IMR-90 (cell line): ENCODE measurements around the gene TBXAS1. TPM values are rescaled to one million over a fixed set of nuclear protein-coding genes. Genes with fewer than 3 reads are reported as not detected.

Experiments
- ATAC-seq: fragments of 200-7000 bp; cut with Tn5 transposase; 2 replicates; pipeline ENCODE4 v1.9.1; 2020; ENCODE audit warnings: low read depth, mild to moderate bottlenecking, moderate library complexity
- BruUV-seq: library from RNA; stranded (reverse); fragments of 400-500 nt; replicated peaks from 2 replicates; lab custom pipeline; 2021; lab: Mats Ljungman, UMichigan
- CTCF ChIA-PET: fragments of 300-600 bp; formaldehyde crosslinking; extraction: SDS; loops from one replicate; lab custom pipeline; 2021; ENCODE audit warnings: antibody characterized with exemption; lab: Yijun Ruan, JAX
- POLR2A ChIA-PET: fragments of 300-600 bp; sonication (Branson Sonifier 250); formaldehyde crosslinking; loops from one replicate; lab custom pipeline; 2022; ENCODE audit warnings: antibody characterized with exemption; ENCODE audit not compliant: unreplicated experiment; lab: Charles Lee
- DNase-seq: peaks from one replicate; pipeline ENCODE4 v3.0.0; 2013
- H2AFZ ChIP-seq: replicated peaks from 2 replicates; pipeline ENCODE3; 2013; ENCODE audit warnings: low read length, mild to moderate bottlenecking; ENCODE audit not compliant: poor library complexity
- H2AK5ac ChIP-seq: 2 replicates; pipeline ENCODE4 v1.6.1; 2013; ENCODE audit warnings: low read depth, low read length, inconsistent platforms
- H2AK9ac ChIP-seq: replicated peaks from 2 replicates; pipeline ENCODE3; 2013; ENCODE audit warnings: mild to moderate bottlenecking, low read depth, low read length, moderate library complexity; ENCODE audit not compliant: poor library complexity
- H2BK120ac ChIP-seq: 2 replicates; pipeline ENCODE4 v1.6.1; 2013; ENCODE audit warnings: low read depth, low read length, inconsistent platforms
- H2BK15ac ChIP-seq: 3 replicates; pipeline ENCODE4 v1.6.1; 2013; ENCODE audit warnings: low read depth, low read length, inconsistent platforms
- H2BK20ac ChIP-seq: 2 replicates; pipeline ENCODE4 v1.6.1; 2013; ENCODE audit warnings: low read depth, mild to moderate bottlenecking, inconsistent platforms, low read length, moderate library complexity
- H2BK5ac ChIP-seq: 2 replicates; pipeline ENCODE4 v1.6.1; 2013; ENCODE audit warnings: mild to moderate bottlenecking, low read depth, low read length, inconsistent platforms; ENCODE audit not compliant: poor library complexity, severe bottlenecking
- H3K14ac ChIP-seq: replicated peaks from 2 replicates; pipeline ENCODE4 v1.6.1; 2013; ENCODE audit warnings: low read depth, low read length, inconsistent platforms
- H3K18ac ChIP-seq: 2 replicates; pipeline ENCODE4 v1.6.1; 2013; ENCODE audit warnings: low read depth, low read length, control low read depth
- H3K23ac ChIP-seq: 2 replicates; pipeline ENCODE4 v1.6.1; 2013; ENCODE audit warnings: low read depth, low read length, inconsistent platforms
- H3K27ac ChIP-seq: 2 replicates; pipeline ENCODE4 v1.5.1; 2013; ENCODE audit warnings: mild to moderate bottlenecking, control low read depth, low read length; ENCODE audit not compliant: insufficient read depth
- H3K27me3 ChIP-seq: 2 replicates; pipeline ENCODE4 v1.6.1; 2013; ENCODE audit warnings: low read length; ENCODE audit not compliant: control insufficient read depth, insufficient read depth
- H3K36me3 ChIP-seq: 2 replicates; pipeline ENCODE4 v1.6.1; 2013; ENCODE audit warnings: low read length, mixed read lengths; ENCODE audit not compliant: control insufficient read depth, insufficient read depth
- H3K4ac ChIP-seq: 2 replicates; pipeline ENCODE4 v1.6.1; 2013; ENCODE audit warnings: low read depth, low read length, inconsistent platforms
- H3K4me1 ChIP-seq: 2 replicates; pipeline ENCODE4 v1.6.1; 2013; ENCODE audit warnings: low read length, mixed read lengths; ENCODE audit not compliant: control insufficient read depth, insufficient read depth
- H3K4me2 ChIP-seq: 2 replicates; pipeline ENCODE4 v1.6.1; 2013; ENCODE audit warnings: low read depth, mild to moderate bottlenecking, control low read depth, low read length, moderate library complexity
- H3K4me3 ChIP-seq: 2 replicates; pipeline ENCODE4 v1.5.1; 2013; ENCODE audit warnings: low read depth, mild to moderate bottlenecking, control low read depth, low read length, moderate library complexity; ENCODE audit not compliant: insufficient read depth
- H3K56ac ChIP-seq: 2 replicates; pipeline ENCODE4 v1.6.1; 2013; ENCODE audit warnings: low read length, inconsistent platforms; ENCODE audit not compliant: insufficient read depth; ENCODE audit errors: extremely low read depth
- H3K79me1 ChIP-seq, 2 experiments: 2 replicates each; pipeline ENCODE4 v1.6.1; 2013; ENCODE audit warnings: low read length in 2 of 2, inconsistent platforms in 1 of 2, low read depth in 1 of 2
- H3K9ac ChIP-seq: 2 replicates; pipeline ENCODE4 v1.6.1; 2013; ENCODE audit warnings: low read depth, low read length, control low read depth
- H3K9me1 ChIP-seq: 2 replicates; pipeline ENCODE4 v1.6.1; 2013; ENCODE audit warnings: low read length, inconsistent platforms; ENCODE audit not compliant: insufficient read depth
- H3K9me3 ChIP-seq: 2 replicates; pipeline ENCODE4 v1.6.1; 2013; ENCODE audit warnings: low read length; ENCODE audit not compliant: control insufficient read depth, insufficient read depth
- H4K20me1 ChIP-seq: 2 replicates; pipeline ENCODE4 v1.6.1; 2013; ENCODE audit warnings: low read length, inconsistent platforms; ENCODE audit not compliant: insufficient read depth
- H4K5ac ChIP-seq: 2 replicates; pipeline ENCODE4 v1.6.1; 2013; ENCODE audit warnings: mild to moderate bottlenecking, low read depth, low read length, control low read depth
- H4K8ac ChIP-seq, 2 experiments: 2 replicates each; pipeline ENCODE4 v1.6.1; 2013; ENCODE audit warnings: low read depth in 2 of 2, low read length in 2 of 2, control low read depth in 1 of 2, inconsistent platforms in 1 of 2
- H4K91ac ChIP-seq: 2 replicates; pipeline ENCODE4 v1.6.1; 2013; ENCODE audit warnings: low read depth, low read length, inconsistent platforms; ENCODE audit not compliant: insufficient read depth
- BHLHE40 ChIP-seq: fragments of 150-350 bp; IDR thresholded peaks from 2 replicates; pipeline ENCODE4 v1.6.1; 2016; ENCODE audit warnings: mild to moderate bottlenecking, low read depth, low read length
- CEBPB ChIP-seq: IDR thresholded peaks from 2 replicates; pipeline ENCODE4 v1.6.1; 2012; ENCODE audit warnings: low read depth, low read length, improper control_type of control experiment
- CHD1 ChIP-seq: IDR thresholded peaks from 2 replicates; pipeline ENCODE4 v1.6.1; 2012; ENCODE audit warnings: low read depth, low read length, improper control_type of control experiment
- CTCF ChIP-seq: conservative IDR thresholded peaks from 2 replicates; pipeline ENCODE4 v1.5.1; 2012; ENCODE audit warnings: mild to moderate bottlenecking, low read depth, low read length, improper control_type of control experiment
- ELK1 ChIP-seq: fragments of 150-350 bp; IDR thresholded peaks from 2 replicates; pipeline ENCODE4 v1.6.1; 2016; ENCODE audit warnings: low read depth, mild to moderate bottlenecking, low read length, moderate library complexity, borderline replicate concordance
- FOS ChIP-seq: fragments of 150-350 bp; IDR thresholded peaks from 2 replicates; pipeline ENCODE4 v1.6.1; 2016; ENCODE audit warnings: low read depth, low read length
- MAFK ChIP-seq: IDR thresholded peaks from 2 replicates; pipeline ENCODE4 v1.6.1; 2012; ENCODE audit warnings: low read depth, low read length, improper control_type of control experiment
- MAZ ChIP-seq: IDR thresholded peaks from 2 replicates; pipeline ENCODE4 v1.6.1; 2012; ENCODE audit warnings: low read depth, mild to moderate bottlenecking, low read length, improper control_type of control experiment, moderate library complexity, borderline replicate concordance
- MXI1 ChIP-seq: IDR thresholded peaks from 2 replicates; pipeline ENCODE4 v1.6.1; 2012; ENCODE audit warnings: low read depth, mild to moderate bottlenecking, low read length, moderate library complexity, borderline replicate concordance
- NFE2L2 ChIP-seq: fragments of 150-350 bp; IDR thresholded peaks from 2 replicates; pipeline ENCODE4 v1.6.1; 2016; ENCODE audit warnings: low read depth, mild to moderate bottlenecking, low read length
- POLR2A ChIP-seq: IDR thresholded peaks from 2 replicates; pipeline ENCODE4 v1.6.1; 2012; ENCODE audit warnings: mild to moderate bottlenecking, low read depth, low read length
- RAD21 ChIP-seq: IDR thresholded peaks from 2 replicates; pipeline ENCODE4 v1.6.1; 2012; ENCODE audit warnings: low read length, improper control_type of control experiment
- RCOR1 ChIP-seq: IDR thresholded peaks from 2 replicates; pipeline ENCODE4 v1.6.1; 2012; ENCODE audit warnings: mild to moderate bottlenecking, low read length, improper control_type of control experiment; ENCODE audit not compliant: insufficient replicate concordance
- RFX5 ChIP-seq: IDR thresholded peaks from 2 replicates; pipeline ENCODE4 v1.8.0; 2012; ENCODE audit warnings: low read depth, mild to moderate bottlenecking, low read length, moderate library complexity
- SMC3 ChIP-seq: fragments of 150-350 bp; IDR thresholded peaks from 2 replicates; pipeline ENCODE4 v1.6.1; 2016; ENCODE audit warnings: low read depth, mild to moderate bottlenecking, antibody characterized with exemption, low read length, moderate library complexity
- USF2 ChIP-seq: fragments of 150-350 bp; IDR thresholded peaks from 2 replicates; pipeline ENCODE4 v1.6.1; 2017; ENCODE audit warnings: mild to moderate bottlenecking, antibody characterized with exemption, low read length, low read depth
- WGBS, 2 experiments: methylation state at CpG; one replicate each; pipeline versions ENCODE4 v1.1.5 to v1.1.7; 2013; ENCODE audit warnings: missing lambda C conversion rate in 2 of 2; ENCODE audit not compliant: insufficient read length in 1 of 2; ENCODE audit errors: extremely low coverage in 2 of 2; 5-methylcytosine and 5-hydroxymethylcytosine counted together
- dilution Hi-C: fragments of 300-500 bp; cut with HindIII; formaldehyde crosslinking; loops from one replicate; pipeline ENCODE4 v1.14.3; 2018; ENCODE audit warnings: low sequenced_read_pairs; ENCODE audit not compliant: unreplicated experiment
- in situ Hi-C: fragments of 300-500 bp; cut with MboI; formaldehyde crosslinking; loops from 3 replicates; pipeline ENCODE4 v1.14.3; 2019; ENCODE audit warnings: low sequenced_read_pairs, inconsistent platforms, mixed read lengths
- intact Hi-C: fragments of 100-400 bp; cut with micrococcal nuclease; formaldehyde crosslinking; loops from 2 replicates; pipeline ENCODE4 v1.10.0; 2022
- polyA plus RNA-seq, 3 experiments: library from polyadenylated mRNA; depleted of rRNA; stranded (reverse); fragments of >200 nt; gene quantifications; 2 replicates each; pipeline ENCODE4 v1.2.3, GENCODE V29; 2012; ENCODE audit warnings: low replicate concordance in 1 of 3
- total RNA-seq: library from RNA; depleted of rRNA; stranded (reverse); fragments of >200 nt; gene quantifications from 2 replicates; pipeline ENCODE4 v1.2.3, GENCODE V29; 2012

Gene TBXAS1
- total and polyA plus RNA-seq, 2 of the 4 experiments (the other 2 are of a cell fraction), result 5.9 to 10.8 TPM

- no peak overlapping the region for H2BK15ac ChIP-seq
- no peak overlapping the region for H3K56ac ChIP-seq
- in situ Hi-C loops (no loop called here), dilution Hi-C loops (no loop called here), intact Hi-C loops (no loop called here)
- ChIA-PET POLR2A (no interaction called here), CTCF (interaction anchor here (1.1 to 1.3 kb wide), 2 partner anchors 8 to 283 kb away, joined by 3 read pairs; no protein-coding TSS in a partner anchor)
- H4K8ac ChIP-seq, result no peak overlapping the region
- H3K27ac ChIP-seq, result no peak overlapping the region
- WGBS, 2 experiments, result no CpG with 5 or more reads among the region's 4 CpGs
- no peaks in the 10 kb centered on the region for H3K79me1 ChIP-seq
- H2BK20ac ChIP-seq, result no peak overlapping the region
- no peaks in the 10 kb centered on the region for H4K20me1 ChIP-seq
- H2AK9ac ChIP-seq, result no peak overlapping the region
- peaks cover 2% of the 10 kb centered on the region; the same call in 1 of the 2 replicates for H3K9me3 ChIP-seq
- H3K9me1 ChIP-seq, result 0 out of 2 replicates have a peak, but pooled peaks cover 2% of the 10 kb centered on the region
- no TSS peak for BruUV-seq
- H2AK5ac ChIP-seq, result no peak overlapping the region
- H4K91ac ChIP-seq, result no peak overlapping the region
- no peaks in the 10 kb centered on the region for H3K27me3 ChIP-seq
- H3K36me3 ChIP-seq, result no peaks in the 10 kb centered on the region
- no peak overlapping the region for H3K4ac ChIP-seq
- no peak for ATAC-seq
- no peak overlapping the region for H3K4me2 ChIP-seq
- H3K14ac ChIP-seq, result no peak overlapping the region
- H3K23ac ChIP-seq, result no peak overlapping the region
- no peak overlapping the region for H2AFZ ChIP-seq
- H3K4me3 ChIP-seq, result no peak overlapping the region
- no peak overlapping the region for H2BK5ac ChIP-seq
- DNase-seq, result peak; percentile 39
- H3K4me1 ChIP-seq, result no peaks in the 10 kb centered on the region; the same call in 1 of the 2 replicates
- no peak overlapping the region for H3K18ac ChIP-seq
- H3K9ac ChIP-seq, result no peak overlapping the region
- H4K5ac ChIP-seq, result no peak overlapping the region
- TF ChIP-seq CHD1 (no peak), CEBPB (no peak), FOS (no peak), CTCF (no peak), USF2 (no peak), MAZ (no peak), RCOR1 (no peak), BHLHE40 (no peak), RAD21 (no peak), SMC3 (no peak), MAFK (no peak), POLR2A (no peak), NFE2L2 (no peak), RFX5 (no peak), MXI1 (no peak), ELK1 (no peak)
- no peak overlapping the region for H2BK120ac ChIP-seq
These were observed 73.5 kb downstream of the TBXAS1 start for GRCh38 chr7:139902436-139903102.
